ENCODE data around the gene MCF2L. TPM values are rescaled to one million over a fixed set of nuclear protein-coding genes. Genes with fewer than 3 reads are reported as not detected.

MCF2L gene
- 0.25 to 0.51 TPM (median 0.27 TPM) in 5 replicates for total RNA-seq (2022; extraction: Qiagen RNA extraction; ENCODE audit: low read depth)

GRCh38 chr13:112968910-112969691 lies at the start of gene MCF2L:
MCF2L (plus strand) TSS chr13:112969214; CDS start chr13:112969380, 166 bp downstream.

GRCh38 chr13:113105032-113105920 lies 136.3 kb downstream of the MCF2L start, which contains the start of gene F7:
F7 (plus strand) TSS chr13:113105791; CDS start chr13:113105842, 51 bp downstream.

DNA sequence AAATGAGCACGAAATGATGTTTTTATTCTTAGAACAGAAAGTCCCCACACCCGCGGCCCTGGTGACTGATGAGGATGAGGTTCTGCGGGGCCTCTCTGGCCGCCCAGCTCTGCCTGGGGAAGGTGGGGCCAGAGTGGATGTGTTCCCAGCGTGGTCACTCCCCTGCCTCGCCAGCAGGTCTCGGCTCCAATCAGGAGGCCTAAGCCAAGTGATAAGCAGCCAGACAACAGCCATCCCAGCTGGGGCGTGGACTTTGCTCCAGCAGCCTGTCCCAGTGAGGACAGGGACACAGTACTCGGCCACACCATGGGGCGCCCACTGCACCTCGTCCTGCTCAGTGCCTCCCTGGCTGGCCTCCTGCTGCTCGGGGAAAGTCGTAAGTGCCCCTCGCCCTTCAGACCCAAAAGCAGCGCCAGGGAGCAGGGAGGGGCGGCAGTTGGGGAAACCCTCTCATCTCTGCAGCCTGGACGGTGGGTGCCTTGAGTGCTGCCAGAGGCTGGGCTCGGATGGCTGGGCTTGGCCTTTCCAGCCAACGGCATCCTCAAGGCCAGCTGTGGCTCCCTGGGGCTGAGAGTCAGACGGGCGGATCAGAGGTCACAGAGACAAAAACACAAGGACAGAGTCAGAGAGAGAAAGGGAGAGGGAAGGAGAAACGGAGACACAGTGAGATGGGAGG lies 153.7 kb downstream of the MCF2L start, which contains the start of gene F10:
Gene F10, plus strand, starts transcription at position 250 of the 676 bp plus-strand sequence. Its CDS starts 57 bp downstream, at position 307.

Other genes with a start within 250 kb of the MCF2L start
- gene F7, start 136.6 kb downstream of the MCF2L start, total RNA-seq (2022; extraction: Qiagen RNA extraction; ENCODE audit: low read depth): 0.06 to 0.14 TPM (median 0.10 TPM) in 4 of 5 replicates, not detected in the other
- 0.05 TPM in 1 of 5 replicates, not detected in the others for gene F10, start 153.6 kb downstream of the MCF2L start, total RNA-seq (2022; extraction: Qiagen RNA extraction; ENCODE audit: low read depth)
- gene PROZ, start 189.4 kb downstream of the MCF2L start, total RNA-seq (2022; extraction: Qiagen RNA extraction; ENCODE audit: low read depth): not detected in 5 replicates
- gene PCID2, start 239.5 kb downstream of the MCF2L start, total RNA-seq (2022; extraction: Qiagen RNA extraction; ENCODE audit: low read depth): 42.1 to 45.3 TPM (median 42.5 TPM) in 5 replicates
- 50.7 to 69.5 TPM (median 54.8 TPM) in 5 replicates for gene CUL4A, start 240.4 kb downstream of the MCF2L start, total RNA-seq (2022; extraction: Qiagen RNA extraction; ENCODE audit: low read depth)